Measurements from ENCODE around the gene CCDC85B.

Gene CCDC85B

GRCh38 chr11:65887723-65888162, 2.7 kb upstream of the CCDC85B start:
- no peak for DNase-seq (ENCODE audit: low spot score)

- peak; percentile 97 for DNase-seq (ENCODE audit: low spot score)
Measured at GRCh38 chr11:65888163-65888814, 2.2 kb upstream of the CCDC85B start, which contains the start of gene FIBP. Gene FIBP (minus strand): TSS chr11:65888471. CDS start chr11:65888418, 53 bp downstream.

- peak; percentile 74 for DNase-seq (ENCODE audit: low spot score)
Measured at GRCh38 chr11:65891219-65892136, 1.0 kb downstream of the CCDC85B start.

DNA sequence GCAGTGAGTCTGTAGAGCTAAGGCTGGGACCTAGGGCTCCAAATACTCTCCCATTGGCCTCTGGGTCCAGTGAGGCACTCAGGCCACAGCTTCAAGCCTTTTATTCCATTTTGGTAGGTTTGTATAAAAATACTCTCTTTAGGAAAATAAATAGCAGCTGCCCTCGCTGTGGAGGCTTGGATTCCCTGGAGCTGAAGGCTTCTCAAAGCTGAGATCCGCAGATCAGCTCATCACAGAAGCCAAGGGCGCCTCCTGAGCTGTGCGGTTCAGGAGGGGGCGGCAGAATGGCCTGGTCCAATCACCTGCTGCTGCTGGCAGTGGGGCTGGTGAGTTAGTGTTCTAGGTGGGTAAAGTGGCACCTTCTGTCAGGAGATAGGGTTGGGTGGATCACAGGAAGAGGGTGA, 1.7 kb downstream of the CCDC85B start:
- DNase-seq (ENCODE audit: low spot score), result peak; percentile 65

GRCh38 chr11:65892661-65893317, 2.3 kb downstream of the CCDC85B start:
- no peak for DNase-seq (ENCODE audit: low spot score)

GRCh38 chr11:65894034-65894591, 3.6 kb downstream of the CCDC85B start:
- no peak for DNase-seq (ENCODE audit: low spot score)

DNA sequence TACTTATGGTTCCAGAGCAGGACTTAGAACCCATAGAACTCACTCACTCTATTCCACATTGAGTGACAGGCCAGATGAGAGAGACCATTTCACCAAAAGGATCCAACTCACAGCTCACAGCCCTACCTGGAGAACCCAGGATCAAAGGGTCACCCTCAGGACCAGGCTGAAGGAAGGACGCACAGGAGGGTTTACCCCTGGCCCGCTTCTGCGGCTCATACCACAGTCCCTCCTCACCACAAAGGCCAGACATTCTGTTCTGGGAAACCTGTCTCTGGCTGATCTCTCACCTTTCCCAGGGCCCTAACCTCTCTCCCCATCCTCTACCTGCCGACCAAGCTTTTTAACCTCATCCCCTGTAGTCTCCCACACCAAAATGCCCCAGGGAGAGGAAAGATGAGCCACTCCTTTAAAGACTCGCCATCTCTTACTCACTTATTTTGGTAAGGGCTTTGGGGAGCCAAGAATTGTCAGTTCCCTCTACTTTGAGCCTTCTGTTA, 5.1 kb downstream of the CCDC85B start:
- no peak for DNase-seq (ENCODE audit: low spot score)

DNA sequence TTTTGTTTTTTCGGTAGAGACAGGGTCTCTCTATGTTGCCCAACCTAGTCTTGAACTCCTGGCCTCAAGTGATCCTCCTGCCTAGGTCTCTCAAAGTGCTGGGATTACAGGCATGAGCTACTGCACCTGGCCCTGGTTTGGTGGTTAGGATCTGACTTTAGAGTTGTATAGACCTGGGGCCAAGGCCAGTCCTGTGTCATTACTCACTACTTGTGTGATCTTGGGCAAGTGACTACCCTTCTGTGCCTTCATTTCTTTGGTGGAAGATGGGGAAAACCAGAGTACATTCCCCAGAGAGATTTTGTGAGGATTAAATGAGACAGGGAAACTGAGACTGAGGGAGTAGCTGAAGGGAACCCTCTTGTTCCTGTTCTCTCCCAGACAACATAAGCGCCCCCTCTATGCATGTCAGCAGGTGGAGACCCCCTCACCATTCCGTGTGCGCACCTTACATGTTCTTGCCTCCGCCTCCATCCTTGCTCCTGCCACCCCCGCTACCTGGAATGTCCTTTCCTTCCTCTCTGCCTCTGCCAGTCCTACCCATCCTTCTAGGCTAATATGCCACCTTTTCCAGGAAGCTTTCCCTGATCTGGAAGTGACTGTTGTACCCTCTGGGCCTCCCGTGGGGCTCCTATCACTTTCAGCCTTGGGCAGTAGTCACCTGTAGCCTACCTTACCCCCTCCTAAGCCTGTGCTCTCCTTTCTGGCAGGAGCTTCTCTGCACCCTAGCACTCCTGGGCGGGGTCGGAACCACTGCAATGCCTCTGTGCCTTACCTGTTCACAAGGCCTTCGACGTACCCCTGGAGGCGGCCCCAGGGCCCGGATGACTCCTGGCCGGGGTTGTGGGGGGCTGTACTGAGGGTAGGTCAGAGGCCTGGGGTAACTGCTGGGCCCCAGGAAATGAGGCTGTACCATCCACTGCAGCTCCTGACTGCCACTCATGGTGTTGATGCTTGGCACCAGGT, 5.8 kb downstream of the CCDC85B start:
- no peak for DNase-seq (ENCODE audit: low spot score)

DNA sequence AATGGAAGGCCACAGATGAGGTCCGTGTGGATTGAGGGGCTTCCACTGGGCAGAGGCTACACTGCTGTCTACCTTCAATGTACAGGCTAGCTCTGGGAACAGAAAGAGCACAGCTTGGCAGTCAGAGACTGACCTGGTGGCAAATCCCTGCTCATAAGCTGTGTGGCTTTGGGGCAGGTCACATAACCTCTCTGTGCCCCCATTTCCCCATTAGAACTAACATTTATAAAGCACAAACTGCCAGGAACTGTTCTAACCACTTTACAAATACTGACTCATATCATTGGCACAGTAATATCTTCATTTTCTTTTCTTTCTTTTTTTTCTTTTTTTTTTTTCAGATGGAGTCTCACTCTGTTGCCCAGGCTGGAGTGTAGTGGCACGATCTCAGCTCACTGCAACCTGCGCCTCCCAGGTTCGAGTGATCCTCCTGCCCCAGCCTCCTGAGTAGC, 6.6 kb downstream of the CCDC85B start:
- no peak for DNase-seq (ENCODE audit: low spot score)

GRCh38 chr11:65898656-65899355, 8.3 kb downstream of the CCDC85B start:
- no peak for DNase-seq (ENCODE audit: low spot score)

- DNase-seq (ENCODE audit: low spot score), result peak; percentile 83
Measured at GRCh38 chr11:65899356-65900124, 9.1 kb downstream of the CCDC85B start.

GRCh38 chr11:65900125-65900898, 9.8 kb downstream of the CCDC85B start, which contains the start of gene FOSL1:
Gene FOSL1 (minus strand): TSS chr11:65900388. CDS start chr11:65900339, 49 bp downstream.
- DNase-seq (ENCODE audit: low spot score), result peak; percentile 99

- no peak for DNase-seq (ENCODE audit: low spot score)
Measured at GRCh38 chr11:65900899-65901180, 10.4 kb downstream of the CCDC85B start.

GRCh38 chr11:65903068-65903481, 12.6 kb downstream of the CCDC85B start:
- DNase-seq (ENCODE audit: low spot score), result peak; percentile 99

DNA sequence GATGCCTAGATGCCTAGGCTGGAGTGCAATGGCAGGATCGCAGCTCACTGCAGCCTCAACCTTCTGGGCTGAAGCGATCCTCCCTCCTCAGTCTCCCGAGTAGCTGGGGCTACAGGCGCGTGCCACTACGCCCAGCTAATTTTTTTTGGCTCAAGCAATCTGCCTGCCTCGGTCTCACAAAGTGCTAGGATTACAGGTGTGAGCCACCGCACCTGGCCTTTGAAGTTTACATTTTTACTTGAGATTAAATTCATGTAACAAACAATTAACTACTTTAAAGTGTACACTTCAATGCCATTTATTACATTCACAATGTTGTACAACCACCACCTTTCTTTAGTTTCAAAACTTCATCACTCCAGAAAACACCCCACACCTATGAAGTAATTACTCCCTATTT, 13.2 kb downstream of the CCDC85B start:
- peak; percentile 71 for DNase-seq (ENCODE audit: low spot score)

GRCh38 chr11:65906602-65907001, 16.1 kb downstream of the CCDC85B start:
- DNase-seq (ENCODE audit: low spot score), result no peak

DNA sequence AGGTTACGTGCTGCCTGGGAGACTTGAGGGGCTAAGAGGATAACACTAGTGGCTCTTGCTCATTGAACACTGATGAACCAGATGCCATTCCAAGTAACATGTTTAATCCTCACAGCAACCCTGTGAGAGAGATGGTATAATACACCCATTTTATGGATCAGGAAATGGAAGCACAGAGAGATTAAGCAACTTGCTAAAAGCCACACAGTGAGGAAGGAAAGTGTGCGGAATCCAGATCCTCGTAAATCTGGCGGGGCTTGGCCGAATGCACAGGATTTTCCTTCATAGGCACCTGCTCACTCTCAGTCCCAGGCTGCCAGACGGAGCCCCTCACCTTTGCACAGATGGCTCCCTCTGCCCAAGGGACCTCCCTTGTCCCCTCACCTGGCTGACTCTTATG, 17.4 kb downstream of the CCDC85B start:
- DNase-seq (ENCODE audit: low spot score), result no peak

- peak; percentile 91 for DNase-seq (ENCODE audit: low spot score)
Measured at GRCh38 chr11:65911682-65912568, 21.5 kb downstream of the CCDC85B start.

All from SW480 (cell line).